GM12875 (cell line): ENCODE data around the gene C5orf22.
"Not testable (repeated sequence)": the region's sequence is repeated elsewhere in the genome, so short reads cannot be mapped to it uniquely, and the experiment has no call there.

ENCODE experiments used
- H3K4me3 ChIP-seq: one replicate; pipeline ENCODE4 v1.5.1; 2011; ENCODE audit warnings: low read depth, low read length, control low read depth
- TF ChIP-seq, protein P1 (sequence below): IDR thresholded peaks from 2 replicates; pipeline ENCODE4 v1.5.1; 2011; ENCODE audit warnings: low read depth, mild to moderate bottlenecking, control low read depth, inconsistent platforms, low read length, moderate library complexity, borderline replicate concordance; ENCODE audit not compliant: insufficient read depth

C5orf22 gene

DNA sequence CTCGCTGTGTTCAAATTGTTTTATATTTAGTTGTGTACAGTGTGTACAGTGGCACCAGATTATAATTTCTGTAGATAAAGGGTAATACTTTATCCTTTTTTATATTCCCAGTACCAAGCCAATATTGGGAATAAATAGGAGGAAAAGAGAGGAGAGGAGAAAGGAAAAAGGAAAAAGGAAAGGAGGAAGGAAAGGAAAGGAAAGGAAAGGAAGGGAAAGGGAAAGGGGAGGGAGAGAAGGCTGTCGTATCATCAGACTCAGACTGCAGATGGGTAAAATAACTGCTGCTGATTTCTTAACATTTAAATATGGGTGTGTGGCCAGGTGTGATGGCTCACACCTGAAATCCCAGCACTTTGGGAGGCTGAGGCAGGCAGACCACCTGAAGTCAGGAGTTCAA, 51.0 kb downstream of the C5orf22 start:
- H3K4me3 ChIP-seq = no peak overlapping the region

GRCh38 chr5:31585166-31585894, 53.2 kb downstream of the C5orf22 start:
- H3K4me3 ChIP-seq = no peak overlapping the region
- TF ChIP-seq, protein P1, sequence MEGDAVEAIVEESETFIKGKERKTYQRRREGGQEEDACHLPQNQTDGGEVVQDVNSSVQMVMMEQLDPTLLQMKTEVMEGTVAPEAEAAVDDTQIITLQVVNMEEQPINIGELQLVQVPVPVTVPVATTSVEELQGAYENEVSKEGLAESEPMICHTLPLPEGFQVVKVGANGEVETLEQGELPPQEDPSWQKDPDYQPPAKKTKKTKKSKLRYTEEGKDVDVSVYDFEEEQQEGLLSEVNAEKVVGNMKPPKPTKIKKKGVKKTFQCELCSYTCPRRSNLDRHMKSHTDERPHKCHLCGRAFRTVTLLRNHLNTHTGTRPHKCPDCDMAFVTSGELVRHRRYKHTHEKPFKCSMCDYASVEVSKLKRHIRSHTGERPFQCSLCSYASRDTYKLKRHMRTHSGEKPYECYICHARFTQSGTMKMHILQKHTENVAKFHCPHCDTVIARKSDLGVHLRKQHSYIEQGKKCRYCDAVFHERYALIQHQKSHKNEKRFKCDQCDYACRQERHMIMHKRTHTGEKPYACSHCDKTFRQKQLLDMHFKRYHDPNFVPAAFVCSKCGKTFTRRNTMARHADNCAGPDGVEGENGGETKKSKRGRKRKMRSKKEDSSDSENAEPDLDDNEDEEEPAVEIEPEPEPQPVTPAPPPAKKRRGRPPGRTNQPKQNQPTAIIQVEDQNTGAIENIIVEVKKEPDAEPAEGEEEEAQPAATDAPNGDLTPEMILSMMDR = no peak

More for the DNA sequence above, 51.0 kb downstream of the C5orf22 start:
- TF ChIP-seq, protein P1 = no peak

- no peak overlapping the region for H3K4me3 ChIP-seq
- TF ChIP-seq, protein P1 = no peak
Observed at GRCh38 chr5:31585895-31586270, 53.8 kb downstream of the C5orf22 start.

GRCh38 chr5:31587546-31587945, 55.4 kb downstream of the C5orf22 start:
- H3K4me3 ChIP-seq = no peak overlapping the region
- TF ChIP-seq, protein P1 = no peak

DNA sequence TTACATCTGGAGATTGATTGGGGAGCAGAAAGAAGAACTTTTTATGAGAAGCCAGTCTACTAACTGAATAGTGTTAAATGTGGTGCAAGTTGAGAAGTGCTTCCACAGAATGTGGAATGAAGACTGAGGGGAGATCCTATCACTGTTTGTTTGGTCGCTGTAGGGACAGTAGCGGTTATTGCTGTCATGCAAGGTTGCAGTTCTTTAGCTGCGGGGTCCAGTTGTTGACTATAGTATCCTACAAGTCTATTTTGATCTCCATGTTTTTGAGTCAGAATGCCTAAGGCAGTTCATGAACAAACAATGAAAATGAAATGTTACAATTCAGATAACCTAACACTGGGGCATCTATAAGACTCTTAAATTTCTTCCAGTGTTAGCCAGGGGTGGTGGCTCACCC, 61.6 kb downstream of the C5orf22 start:
- TF ChIP-seq, protein P1 = no peak
- no peak overlapping the region for H3K4me3 ChIP-seq

DNA sequence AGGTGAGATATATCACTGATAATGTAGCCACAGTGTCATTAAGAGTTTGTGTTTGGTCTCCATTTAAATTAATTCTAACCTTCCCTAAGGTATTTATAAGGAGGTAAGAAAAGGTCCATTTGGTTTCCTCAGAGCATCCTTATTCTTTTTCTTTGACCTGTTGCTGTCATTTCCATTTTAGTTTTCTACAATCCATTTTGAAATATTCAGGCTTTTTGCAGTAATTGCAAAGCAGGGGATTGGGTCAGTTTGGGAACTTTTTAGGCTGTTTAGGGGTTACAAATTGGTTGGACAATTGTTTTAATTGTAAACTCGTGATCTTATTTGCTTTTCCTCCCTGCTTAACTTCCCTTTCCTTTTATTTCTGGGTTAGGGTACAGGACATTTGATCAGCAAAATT, 64.3 kb downstream of the C5orf22 start:
- no peak overlapping the region for H3K4me3 ChIP-seq
- TF ChIP-seq, protein P1 = no peak

DNA sequence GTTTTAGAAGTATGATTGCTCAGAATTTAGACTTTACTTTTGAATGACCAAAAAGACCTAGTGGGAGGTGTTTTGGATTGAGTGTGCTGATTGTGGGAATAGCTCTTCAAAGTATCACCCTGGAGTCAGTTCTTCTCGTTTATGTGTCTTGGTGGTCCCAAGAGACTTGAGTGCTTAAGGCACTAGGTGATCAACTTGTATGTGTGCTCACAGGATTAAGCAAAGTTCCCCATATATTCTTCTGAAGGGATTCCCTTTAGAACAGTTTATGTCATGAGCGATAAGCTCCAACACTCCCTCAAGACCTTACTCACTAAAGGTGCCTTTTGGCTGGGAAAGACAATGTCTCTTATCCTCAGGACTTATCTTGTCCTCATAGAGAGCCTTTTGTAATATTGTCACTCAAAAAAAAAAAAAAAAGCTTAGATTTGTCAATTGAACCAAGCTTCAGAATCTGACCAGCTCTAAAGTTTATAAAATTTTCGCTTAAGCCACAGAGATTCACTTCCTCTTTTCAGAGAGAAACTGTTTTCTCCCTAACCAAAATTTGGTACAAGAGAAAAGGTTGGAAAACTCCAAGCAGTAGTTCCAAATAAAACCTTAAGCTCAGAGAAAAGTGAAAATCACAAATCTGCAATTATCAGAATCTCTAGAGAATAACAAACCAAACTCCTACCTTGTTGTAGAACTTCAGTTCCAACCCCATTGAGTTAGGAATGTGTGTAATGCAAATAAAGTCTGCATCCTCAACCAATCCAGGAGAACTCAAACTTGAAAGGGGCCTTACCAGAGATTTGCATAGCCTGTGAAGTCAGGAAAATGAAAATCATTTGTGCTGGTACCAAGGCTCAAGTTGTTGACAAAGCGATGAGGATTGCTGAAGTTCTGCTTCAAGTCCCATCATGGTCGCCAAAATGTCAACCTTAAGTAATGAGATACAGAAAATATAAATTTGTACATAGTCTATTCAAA, 66.8 kb downstream of the C5orf22 start:
- H3K4me3 ChIP-seq = no peak overlapping the region
- TF ChIP-seq, protein P1 = no peak

GRCh38 chr5:31602305-31602704, 70.2 kb downstream of the C5orf22 start:
- not testable (repeated sequence) for H3K4me3 ChIP-seq
